HCT116 (cell line): Measurements from ENCODE around the gene SMAP2. TPM values are rescaled to one million over a fixed set of nuclear protein-coding genes. Genes with fewer than 3 reads are reported as not detected.

Experiments used
- ATAC-seq: fragments of 200-7000 bp; cut with Tn5 transposase; 2 replicates; pipeline ENCODE4 v1.9.1; 2020; ENCODE audit warnings: mild to moderate bottlenecking, moderate library complexity
- BruUV-seq: library from RNA; stranded (reverse); fragments of 400-500 nt; replicated peaks from 2 replicates; lab custom pipeline; 2021; lab: Mats Ljungman, UMichigan
- CTCF ChIA-PET: fragments of 300-600 bp; sonication (Branson Sonifier 250); formaldehyde crosslinking; loops from one replicate; lab custom pipeline; 2021; ENCODE audit warnings: antibody characterized with exemption; lab: Charles Lee
- POLR2A ChIA-PET: fragments of 300-600, 350-600 bp; sonication (Branson Sonifier 250); formaldehyde crosslinking; loops from one replicate; lab custom pipeline; 2021; ENCODE audit warnings: antibody characterized with exemption; lab: Charles Lee
- RAD21 ChIA-PET, 2 experiments: fragments of 300-600 bp; sonication (Branson Sonifier 250); formaldehyde crosslinking; loops; one replicate each; lab custom pipeline; 2023; ENCODE audit warnings: low total read pairs in 2 of 2; ENCODE audit not compliant: uncharacterized antibody in 2 of 2, unreplicated experiment in 2 of 2, low non-redundant PET in 1 of 2; lab: Charles Lee
- DNase-seq: peaks from one replicate; pipeline ENCODE4 v3.0.0-alpha.2; 2010; ENCODE audit warnings: low read depth, low spot score
- H2AFZ ChIP-seq: fragments of 200-600 bp; shearing (Covaris generic), sonication (generic); 2 replicates; pipeline ENCODE4 v1.6.1; 2017; ENCODE audit warnings: low read depth, mixed run types, mixed read lengths, antibody characterized with exemption, low read length; ENCODE audit not compliant: poor library complexity, severe bottlenecking
- H3K27ac ChIP-seq: 2 replicates; pipeline ENCODE4 v1.5.1; 2012; ENCODE audit warnings: low read depth, low read length
- H3K27me3 ChIP-seq: fragments of 200-600 bp; sonication (generic); 2 replicates; pipeline ENCODE4 v1.6.1; 2016; ENCODE audit warnings: mixed run types, low read length, mixed read lengths; ENCODE audit not compliant: insufficient read depth
- H3K36me3 ChIP-seq, 2 experiments: fragments of 200-500 bp in 1 of 2; fragments of 200-600 bp in 1 of 2; sonication (Bioruptor generic) in 1 of 2; sonication (generic) in 1 of 2; 2 replicates each; pipeline versions ENCODE4 v1.5.1 to v1.6.1; 2014 to 2016; ENCODE audit warnings: low read length in 2 of 2, inconsistent platforms in 1 of 2, mixed read lengths in 1 of 2, mixed run types in 1 of 2; ENCODE audit not compliant: insufficient read depth in 2 of 2, control insufficient read depth in 1 of 2
- H3K4me1 ChIP-seq, 2 experiments: fragments of 200-600 bp in 1 of 2; sonication (generic) in 1 of 2; 2 replicates each; pipeline versions ENCODE4 v1.5.1 to v1.6.1; 2012 to 2017; ENCODE audit warnings: low read length in 2 of 2, inconsistent platforms in 1 of 2, mild to moderate bottlenecking in 1 of 2, mixed read lengths in 1 of 2, mixed run types in 1 of 2, moderate library complexity in 1 of 2; ENCODE audit not compliant: insufficient read depth in 2 of 2, control insufficient read depth in 1 of 2
- H3K4me2 ChIP-seq: fragments of 200-600 bp; sonication (generic); 2 replicates; pipeline ENCODE4 v1.6.1; 2017; ENCODE audit warnings: mixed run types, low read length, mixed read lengths
- H3K4me3 ChIP-seq, 2 experiments: fragments of 200-600 bp in 1 of 2; sonication (generic) in 1 of 2; replicated peaks in 1 of 2; 2 replicates each; pipeline ENCODE4 v1.5.1; 2011 to 2016; ENCODE audit warnings: low read length in 2 of 2, control low read depth in 1 of 2, low read depth in 1 of 2, mild to moderate bottlenecking in 1 of 2, mixed read lengths in 1 of 2, mixed run types in 1 of 2
- H3K79me2 ChIP-seq: fragments of 200-600 bp; sonication (generic); 2 replicates; pipeline ENCODE4 v1.6.1; 2017; ENCODE audit warnings: mild to moderate bottlenecking, mixed run types, low read length, moderate library complexity, mixed read lengths; ENCODE audit not compliant: insufficient read depth
- H3K9ac ChIP-seq: fragments of 200-600 bp; sonication (generic); 2 replicates; pipeline ENCODE4 v1.6.1; 2016; ENCODE audit warnings: low read length, mixed read lengths
- H3K9me2 ChIP-seq: fragments of 200-600 bp; sonication (generic), shearing (Covaris generic); 2 replicates; pipeline ENCODE4 v1.6.1; 2017; ENCODE audit warnings: mixed run types, mild to moderate bottlenecking, moderate library complexity; ENCODE audit not compliant: insufficient read depth
- H3K9me3 ChIP-seq, 2 experiments: fragments of 200-500 bp in 1 of 2; fragments of 200-600 bp in 1 of 2; sonication (Bioruptor generic) in 1 of 2; sonication (generic) in 1 of 2; 2 replicates each; pipeline ENCODE4 v1.6.1; 2014 to 2017; ENCODE audit warnings: low read length in 2 of 2, mixed read lengths in 2 of 2, inconsistent platforms in 1 of 2, low read depth in 1 of 2, mild to moderate bottlenecking in 1 of 2, mixed run types in 1 of 2, moderate library complexity in 1 of 2; ENCODE audit not compliant: control insufficient read depth in 1 of 2, insufficient read depth in 1 of 2
- H4K20me1 ChIP-seq: fragments of 200-600 bp; sonication (generic), shearing (Covaris generic); 2 replicates; pipeline ENCODE4 v1.6.1; 2017; ENCODE audit warnings: mixed run types, mild to moderate bottlenecking, moderate library complexity; ENCODE audit not compliant: insufficient read depth
- CBX3 ChIP-seq: IDR thresholded peaks from 2 replicates; pipeline ENCODE4 v1.6.1; 2012; ENCODE audit warnings: low read depth
- CEBPB ChIP-seq: IDR thresholded peaks from 2 replicates; pipeline ENCODE4 v1.6.1; 2012; ENCODE audit warnings: low read depth
- CTCF ChIP-seq, 3 experiments: fragments of 200-600 bp in 1 of 3; sonication (generic) in 1 of 3; IDR thresholded peaks in 2 of 3; conservative IDR thresholded peaks in 1 of 3; 2 replicates each; pipeline ENCODE4 v1.5.1; 2012 to 2017; ENCODE audit warnings: low read depth in 2 of 3, low read length in 2 of 3, antibody characterized with exemption in 1 of 3, borderline replicate concordance in 1 of 3, control low read depth in 1 of 3, mild to moderate bottlenecking in 1 of 3, mixed read lengths in 1 of 3, mixed run types in 1 of 3, moderate library complexity in 1 of 3; ENCODE audit not compliant: insufficient read depth in 1 of 3
- ELF1 ChIP-seq: IDR thresholded peaks from 2 replicates; pipeline ENCODE4 v1.6.1; 2012; ENCODE audit warnings: low read depth, borderline replicate concordance
- EZH2phosphoT487 ChIP-seq: fragments of 200-600 bp; IDR thresholded peaks from 2 replicates; pipeline ENCODE4 v1.6.1; 2018; ENCODE audit warnings: antibody characterized with exemption, borderline replicate concordance
- FOSL1 ChIP-seq: IDR thresholded peaks from 2 replicates; pipeline ENCODE4 v1.6.1; 2012; ENCODE audit warnings: low read depth
- JUND ChIP-seq: IDR thresholded peaks from 2 replicates; pipeline ENCODE4 v1.6.1; 2012
- MAX ChIP-seq: IDR thresholded peaks from 2 replicates; pipeline ENCODE4 v1.6.1; 2012
- POLR2A ChIP-seq: IDR thresholded peaks from 2 replicates; pipeline ENCODE4 v1.7.0; 2011; ENCODE audit warnings: borderline replicate concordance; ENCODE audit not compliant: insufficient read depth, insufficient read length; ENCODE audit errors: extremely low read depth
- POLR2AphosphoS5 ChIP-seq: IDR thresholded peaks from 2 replicates; pipeline ENCODE4 v1.6.1; 2011; ENCODE audit warnings: mild to moderate bottlenecking, low read depth, low read length, moderate library complexity
- RAD21 ChIP-seq: IDR thresholded peaks from 2 replicates; pipeline ENCODE4 v1.6.1; 2012; ENCODE audit warnings: low read depth, mild to moderate bottlenecking
- REST ChIP-seq: IDR thresholded peaks from 2 replicates; pipeline ENCODE4 v1.6.1; 2012; ENCODE audit warnings: low read depth
- SIN3A ChIP-seq: IDR thresholded peaks from 2 replicates; pipeline ENCODE4 v1.6.1; 2012; ENCODE audit warnings: low read depth
- SP1 ChIP-seq: IDR thresholded peaks from 2 replicates; pipeline ENCODE4 v1.6.1; 2012; ENCODE audit warnings: low read depth
- TCF7L2 ChIP-seq: IDR thresholded peaks from 2 replicates; pipeline ENCODE4 v1.7.0; 2011; ENCODE audit warnings: borderline replicate concordance, inconsistent platforms; ENCODE audit not compliant: insufficient read depth, insufficient read length; ENCODE audit errors: extremely low read depth
- ZNF274 ChIP-seq: fragments of 200-500 bp; sonication (Bioruptor generic); IDR thresholded peaks from 2 replicates; pipeline ENCODE4 v1.6.1; 2014; ENCODE audit warnings: mild to moderate bottlenecking, low read depth, low read length, inconsistent platforms
- intact Hi-C: fragments of 100-400 bp; cut with micrococcal nuclease; formaldehyde crosslinking; loops from 2 replicates; pipeline ENCODE4 v1.10.0; 2022
- total RNA-seq: library from RNA; stranded (reverse); gene quantifications from one replicate; pipeline ENCODE4 v1.2.1, GENCODE V29; 2021; ENCODE audit not compliant: unreplicated experiment
- TF ChIP-seq, protein P1 (sequence below): IDR thresholded peaks from 2 replicates; pipeline ENCODE4 v1.6.1; 2011; ENCODE audit warnings: mild to moderate bottlenecking, low read length, moderate library complexity; ENCODE audit not compliant: insufficient replicate concordance; ENCODE audit errors: extremely low read depth

SMAP2 gene
- total RNA-seq, 1 experiment from 2014 or later, result 16.4 TPM

- POLR2A ChIA-PET, result no interaction called here
- intact Hi-C loops, result no loop called here
- RAD21 ChIA-PET, result no interaction called here
- H3K4me1 ChIP-seq, result no peaks in the 10 kb centered on the region
- H2AFZ ChIP-seq, result no peak overlapping the region
- CTCF ChIA-PET, result no interaction called here
- no TSS peak for BruUV-seq
- H3K27me3 ChIP-seq, result no peaks in the 10 kb centered on the region
- H4K20me1 ChIP-seq, result no peaks in the 10 kb centered on the region
- H3K4me2 ChIP-seq, result no peak overlapping the region
- no peaks in the 10 kb centered on the region for H3K36me3 ChIP-seq
- no peaks in the 10 kb centered on the region for H3K79me2 ChIP-seq
- H3K9ac ChIP-seq, result no peak overlapping the region
- no peak for DNase-seq
- no peak overlapping the region for H3K4me3 ChIP-seq
- H3K27ac ChIP-seq, result no peak overlapping the region
- H3K9me3 ChIP-seq, result peaks cover 3 to 7% of the 10 kb centered on the region in 2 experiments; a peak in 2 of 4 replicates
- no peak for ATAC-seq
- no peaks in the 10 kb centered on the region for H3K9me2 ChIP-seq
- TF ChIP-seq POLR2A, result no peak
- no peak for TF ChIP-seq SIN3A
- no peak for TF ChIP-seq SP1
- TF ChIP-seq EZH2phosphoT487, result no peak
- no peak for TF ChIP-seq MAX
- TF ChIP-seq POLR2AphosphoS5, result no peak
- TF ChIP-seq CEBPB, result no peak
- TF ChIP-seq CBX3, result no peak
- TF ChIP-seq CTCF (IDR thresholded peaks at IDR 0.05 in 2 of 3, conservative IDR thresholded peaks at IDR 0.05 in 1 of 3; ENCODE audit: borderline replicate concordance in 1 of 3, insufficient read depth in 1 of 3, low read depth in 2 of 3, low read length in 2 of 3), result no peak
- no peak for TF ChIP-seq JUND
- no peak for TF ChIP-seq FOSL1
- no peak for TF ChIP-seq RAD21
- no peak for TF ChIP-seq REST
- no peak for TF ChIP-seq ELF1
- no peak for TF ChIP-seq ZNF274
- TF ChIP-seq, protein P1, sequence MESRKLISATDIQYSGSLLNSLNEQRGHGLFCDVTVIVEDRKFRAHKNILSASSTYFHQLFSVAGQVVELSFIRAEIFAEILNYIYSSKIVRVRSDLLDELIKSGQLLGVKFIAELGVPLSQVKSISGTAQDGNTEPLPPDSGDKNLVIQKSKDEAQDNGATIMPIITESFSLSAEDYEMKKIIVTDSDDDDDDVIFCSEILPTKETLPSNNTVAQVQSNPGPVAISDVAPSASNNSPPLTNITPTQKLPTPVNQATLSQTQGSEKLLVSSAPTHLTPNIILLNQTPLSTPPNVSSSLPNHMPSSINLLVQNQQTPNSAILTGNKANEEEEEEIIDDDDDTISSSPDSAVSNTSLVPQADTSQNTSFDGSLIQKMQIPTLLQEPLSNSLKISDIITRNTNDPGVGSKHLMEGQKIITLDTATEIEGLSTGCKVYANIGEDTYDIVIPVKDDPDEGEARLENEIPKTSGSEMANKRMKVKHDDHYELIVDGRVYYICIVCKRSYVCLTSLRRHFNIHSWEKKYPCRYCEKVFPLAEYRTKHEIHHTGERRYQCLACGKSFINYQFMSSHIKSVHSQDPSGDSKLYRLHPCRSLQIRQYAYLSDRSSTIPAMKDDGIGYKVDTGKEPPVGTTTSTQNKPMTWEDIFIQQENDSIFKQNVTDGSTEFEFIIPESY, result no peak
- no peak for TF ChIP-seq TCF7L2
These were observed 77.1 kb downstream of the SMAP2 start for GRCh38 chr1:40450495-40451237.
